ENCODE data around the gene TLX1.

The TLX1 gene

DNA sequence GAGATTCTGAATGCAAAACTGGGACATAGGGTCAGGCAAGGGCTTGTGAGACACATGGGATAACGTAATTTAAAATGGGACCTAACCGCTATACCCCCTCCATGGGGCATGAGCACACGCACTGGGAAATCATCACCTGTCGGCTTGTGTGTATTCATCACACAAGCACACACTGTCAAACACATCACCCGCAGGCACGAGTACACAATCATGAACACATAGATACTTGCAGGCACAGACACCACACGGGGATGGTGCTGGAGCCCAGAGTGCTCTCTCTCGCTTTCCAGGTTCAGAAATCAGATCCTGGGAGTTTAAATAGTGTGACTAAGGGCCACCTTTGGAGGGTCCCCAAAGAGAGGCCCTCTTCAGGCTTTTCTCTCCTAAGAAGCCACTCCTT, 19.6 kb upstream of the TLX1 start:
- TF ChIP-seq, protein P1, sequence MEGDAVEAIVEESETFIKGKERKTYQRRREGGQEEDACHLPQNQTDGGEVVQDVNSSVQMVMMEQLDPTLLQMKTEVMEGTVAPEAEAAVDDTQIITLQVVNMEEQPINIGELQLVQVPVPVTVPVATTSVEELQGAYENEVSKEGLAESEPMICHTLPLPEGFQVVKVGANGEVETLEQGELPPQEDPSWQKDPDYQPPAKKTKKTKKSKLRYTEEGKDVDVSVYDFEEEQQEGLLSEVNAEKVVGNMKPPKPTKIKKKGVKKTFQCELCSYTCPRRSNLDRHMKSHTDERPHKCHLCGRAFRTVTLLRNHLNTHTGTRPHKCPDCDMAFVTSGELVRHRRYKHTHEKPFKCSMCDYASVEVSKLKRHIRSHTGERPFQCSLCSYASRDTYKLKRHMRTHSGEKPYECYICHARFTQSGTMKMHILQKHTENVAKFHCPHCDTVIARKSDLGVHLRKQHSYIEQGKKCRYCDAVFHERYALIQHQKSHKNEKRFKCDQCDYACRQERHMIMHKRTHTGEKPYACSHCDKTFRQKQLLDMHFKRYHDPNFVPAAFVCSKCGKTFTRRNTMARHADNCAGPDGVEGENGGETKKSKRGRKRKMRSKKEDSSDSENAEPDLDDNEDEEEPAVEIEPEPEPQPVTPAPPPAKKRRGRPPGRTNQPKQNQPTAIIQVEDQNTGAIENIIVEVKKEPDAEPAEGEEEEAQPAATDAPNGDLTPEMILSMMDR (IDR thresholded peaks at IDR 0.05; ENCODE audit: low read depth, low read length), result no peak
- H3K4me3 ChIP-seq (ENCODE audit: low read depth, low read length), result no peak overlapping the region

DNA sequence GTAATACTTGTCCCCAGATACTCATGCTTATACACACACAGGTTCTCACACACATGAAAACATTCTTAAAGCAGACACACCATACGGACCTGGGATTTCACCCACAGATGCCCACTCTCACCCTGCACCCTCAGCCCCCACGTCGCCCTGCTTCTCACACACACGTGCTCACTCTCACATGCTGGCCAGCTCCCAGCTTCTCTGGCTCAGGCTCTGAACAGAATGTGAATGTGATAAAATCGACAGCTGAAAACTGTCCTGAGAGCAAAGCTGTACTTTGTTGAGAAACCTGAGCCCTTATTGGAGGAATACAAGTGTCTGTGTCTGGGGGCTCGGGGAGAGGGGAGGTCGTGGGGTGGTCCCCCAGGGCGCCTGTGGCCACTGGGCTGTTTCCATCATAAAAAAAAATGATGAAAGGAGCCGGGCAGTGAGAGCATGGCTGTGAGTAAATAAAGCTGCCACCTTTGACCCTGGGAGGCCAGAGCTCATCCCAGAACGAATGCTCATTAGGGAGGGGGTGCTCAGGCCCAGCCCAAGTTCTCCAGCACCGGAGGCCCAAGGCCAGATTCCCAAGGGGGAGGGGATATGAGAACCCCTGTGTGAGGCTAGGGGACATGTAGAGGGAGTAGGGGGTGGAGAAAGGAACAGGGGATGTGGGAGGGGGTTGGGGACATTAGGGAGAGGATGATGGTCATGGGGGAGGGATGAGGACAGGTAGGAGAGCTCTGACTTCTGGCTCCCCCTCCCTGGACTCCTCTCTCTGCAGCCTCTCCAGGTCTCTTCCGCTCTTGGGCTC, 18.1 kb upstream of the TLX1 start:
- TF ChIP-seq, protein P1 (IDR thresholded peaks at IDR 0.05; ENCODE audit: low read depth, low read length), result no peak
- no peak overlapping the region for H3K4me3 ChIP-seq (ENCODE audit: low read depth, low read length)

DNA sequence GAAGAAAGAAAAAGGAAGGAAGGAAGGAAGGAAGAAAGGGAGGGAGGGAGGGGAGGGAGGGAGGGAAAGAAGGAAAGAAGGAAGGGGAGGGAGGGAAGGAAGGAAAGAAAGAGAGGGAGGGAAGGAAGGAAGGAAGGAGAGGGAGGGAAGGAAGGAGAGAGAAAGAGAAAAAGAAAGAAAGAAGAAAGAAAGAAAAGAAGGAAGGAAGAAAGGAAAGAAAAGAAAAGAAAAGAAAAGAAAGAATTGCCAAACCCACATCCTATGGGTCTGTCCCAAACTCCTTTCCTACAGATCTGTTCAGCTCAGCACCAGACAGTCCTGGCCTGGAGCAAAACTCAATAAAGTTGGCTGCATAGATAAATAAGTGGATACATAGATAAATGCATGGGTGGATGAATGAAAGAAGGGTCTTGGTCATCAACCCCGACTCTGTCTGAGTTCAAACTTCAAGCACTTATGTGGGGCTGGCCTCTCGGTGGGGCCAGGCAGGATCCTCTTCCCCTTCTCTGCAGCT, 17.2 kb upstream of the TLX1 start:
- H3K4me3 ChIP-seq (ENCODE audit: low read depth, low read length), result no peak overlapping the region
- TF ChIP-seq, protein P1 (IDR thresholded peaks at IDR 0.05; ENCODE audit: low read depth, low read length), result no peak

DNA sequence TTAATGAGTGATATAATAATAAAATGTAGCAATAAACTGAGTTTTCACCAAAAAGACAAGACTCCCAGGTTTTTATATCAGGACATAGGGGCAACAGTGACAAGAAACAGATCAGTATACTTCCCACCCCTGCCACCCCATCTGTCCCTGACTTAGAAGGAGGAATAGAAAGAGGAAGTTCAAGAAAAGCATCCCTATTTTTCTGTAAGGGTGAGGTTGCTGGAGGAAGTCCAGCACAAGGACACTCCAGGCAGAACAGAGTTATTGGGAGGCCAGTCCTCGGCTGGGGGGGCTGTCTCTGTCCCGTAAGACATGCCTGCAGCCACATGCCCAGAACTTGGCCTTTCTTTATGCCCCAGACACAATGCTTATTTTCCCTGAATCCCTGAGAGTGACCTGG, 16.5 kb upstream of the TLX1 start:
- TF ChIP-seq, protein P1 (IDR thresholded peaks at IDR 0.05; ENCODE audit: low read depth, low read length), result no peak

DNA sequence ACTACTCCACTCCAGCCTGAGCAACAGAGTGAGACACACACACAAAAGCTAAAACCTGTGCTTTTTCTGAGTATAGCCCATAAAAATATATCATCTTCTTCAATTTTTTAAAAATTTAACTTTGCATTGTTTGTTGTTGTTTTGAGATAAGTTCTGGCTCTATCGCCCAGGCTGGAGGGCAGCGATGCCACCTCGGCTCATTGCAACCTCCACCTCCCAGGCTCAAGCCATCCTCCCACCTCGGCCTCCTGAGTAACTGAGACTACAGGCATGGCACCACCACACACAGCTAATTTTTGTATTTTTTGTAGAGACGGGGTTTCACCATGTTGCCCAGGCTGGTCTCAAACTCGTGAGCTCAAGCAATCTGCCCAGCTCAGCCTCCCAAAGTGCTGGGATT, 14.3 kb upstream of the TLX1 start:
- TF ChIP-seq, protein P1 (IDR thresholded peaks at IDR 0.05; ENCODE audit: low read depth, low read length), result no peak
- H3K4me3 ChIP-seq (ENCODE audit: low read depth, low read length), result no peak overlapping the region

More for the DNA sequence above, 16.5 kb upstream of the TLX1 start:
- H3K4me3 ChIP-seq (ENCODE audit: low read depth, low read length), result no peak overlapping the region

DNA sequence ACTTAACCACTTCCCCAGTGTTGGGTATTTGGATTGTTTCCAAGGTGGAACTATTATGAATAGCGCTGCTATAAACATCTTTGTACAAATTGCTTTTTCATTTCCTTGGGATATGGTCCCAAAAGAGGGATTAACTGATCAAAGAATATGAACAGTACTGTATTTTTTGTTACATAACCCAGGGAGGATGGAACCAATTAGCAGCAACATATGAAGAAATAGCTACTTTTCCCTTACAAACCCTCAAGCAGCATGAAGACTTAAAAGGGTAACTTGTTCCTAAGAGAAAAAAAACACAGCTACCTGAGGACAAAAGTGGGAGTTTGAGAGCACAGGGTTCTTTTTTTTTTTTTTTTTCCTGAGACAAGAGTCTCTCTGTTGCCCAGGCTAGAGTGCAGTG, 13.1 kb upstream of the TLX1 start:
- TF ChIP-seq, protein P1 (IDR thresholded peaks at IDR 0.05; ENCODE audit: low read depth, low read length), result no peak
- no peak overlapping the region for H3K4me3 ChIP-seq (ENCODE audit: low read depth, low read length)

DNA sequence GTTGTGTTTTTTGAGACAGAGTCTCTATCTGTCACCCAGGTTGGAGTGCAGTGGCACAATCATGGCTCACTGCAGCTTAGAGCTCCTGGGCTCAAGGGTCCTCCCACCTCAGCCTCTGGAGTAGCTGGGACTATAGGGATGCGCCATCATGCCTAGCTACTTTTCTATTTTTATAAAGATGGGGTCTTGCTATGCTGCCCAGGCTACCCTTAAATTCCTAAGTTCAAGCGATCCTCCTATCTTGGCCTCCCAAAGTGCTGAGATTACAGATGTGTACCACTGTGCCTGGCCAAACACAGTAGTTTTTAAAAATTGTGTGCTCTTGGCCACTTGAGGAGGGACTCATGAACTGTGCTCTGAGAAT, 10.6 kb upstream of the TLX1 start:
- H3K4me3 ChIP-seq (ENCODE audit: low read depth, low read length), result peak overlapping the region; percentile 55
- TF ChIP-seq, protein P1 (IDR thresholded peaks at IDR 0.05; ENCODE audit: low read depth, low read length), result no peak

Data from WI38 (cell line).